HCT116 (cell line): ENCODE results near the gene YAP1. TPM values are rescaled to one million over a fixed set of nuclear protein-coding genes. Genes with fewer than 3 reads are reported as not detected.

Source experiments
- ATAC-seq: fragments of 200-7000 bp; cut with Tn5 transposase; 2 replicates; pipeline ENCODE4 v1.9.1; 2020; ENCODE audit warnings: mild to moderate bottlenecking, moderate library complexity
- BruUV-seq: library from RNA; stranded (reverse); fragments of 400-500 nt; replicated peaks from 2 replicates; lab custom pipeline; 2021; lab: Mats Ljungman, UMichigan
- CTCF ChIA-PET: fragments of 300-600 bp; sonication (Branson Sonifier 250); formaldehyde crosslinking; loops from one replicate; lab custom pipeline; 2021; ENCODE audit warnings: antibody characterized with exemption; lab: Charles Lee
- POLR2A ChIA-PET: fragments of 300-600, 350-600 bp; sonication (Branson Sonifier 250); formaldehyde crosslinking; loops from one replicate; lab custom pipeline; 2021; ENCODE audit warnings: antibody characterized with exemption; lab: Charles Lee
- RAD21 ChIA-PET, 2 experiments: fragments of 300-600 bp; sonication (Branson Sonifier 250); formaldehyde crosslinking; loops; one replicate each; lab custom pipeline; 2023; ENCODE audit warnings: low total read pairs in 2 of 2; ENCODE audit not compliant: uncharacterized antibody in 2 of 2, unreplicated experiment in 2 of 2, low non-redundant PET in 1 of 2; lab: Charles Lee
- DNase-seq: peaks from one replicate; pipeline ENCODE4 v3.0.0-alpha.2; 2010; ENCODE audit warnings: low read depth, low spot score
- H2AFZ ChIP-seq: fragments of 200-600 bp; shearing (Covaris generic), sonication (generic); 2 replicates; pipeline ENCODE4 v1.6.1; 2017; ENCODE audit warnings: low read depth, mixed run types, mixed read lengths, antibody characterized with exemption, low read length; ENCODE audit not compliant: poor library complexity, severe bottlenecking
- H3K27ac ChIP-seq: 2 replicates; pipeline ENCODE4 v1.5.1; 2012; ENCODE audit warnings: low read depth, low read length
- H3K27me3 ChIP-seq: fragments of 200-600 bp; sonication (generic); 2 replicates; pipeline ENCODE4 v1.6.1; 2016; ENCODE audit warnings: mixed run types, low read length, mixed read lengths; ENCODE audit not compliant: insufficient read depth
- H3K36me3 ChIP-seq, 2 experiments: fragments of 200-500 bp in 1 of 2; fragments of 200-600 bp in 1 of 2; sonication (Bioruptor generic) in 1 of 2; sonication (generic) in 1 of 2; 2 replicates each; pipeline versions ENCODE4 v1.5.1 to v1.6.1; 2014 to 2016; ENCODE audit warnings: low read length in 2 of 2, inconsistent platforms in 1 of 2, mixed read lengths in 1 of 2, mixed run types in 1 of 2; ENCODE audit not compliant: insufficient read depth in 2 of 2, control insufficient read depth in 1 of 2
- H3K4me1 ChIP-seq, 2 experiments: fragments of 200-600 bp in 1 of 2; sonication (generic) in 1 of 2; 2 replicates each; pipeline versions ENCODE4 v1.5.1 to v1.6.1; 2012 to 2017; ENCODE audit warnings: low read length in 2 of 2, inconsistent platforms in 1 of 2, mild to moderate bottlenecking in 1 of 2, mixed read lengths in 1 of 2, mixed run types in 1 of 2, moderate library complexity in 1 of 2; ENCODE audit not compliant: insufficient read depth in 2 of 2, control insufficient read depth in 1 of 2
- H3K4me2 ChIP-seq: fragments of 200-600 bp; sonication (generic); 2 replicates; pipeline ENCODE4 v1.6.1; 2017; ENCODE audit warnings: mixed run types, low read length, mixed read lengths
- H3K4me3 ChIP-seq, 2 experiments: fragments of 200-600 bp in 1 of 2; sonication (generic) in 1 of 2; replicated peaks in 1 of 2; 2 replicates each; pipeline ENCODE4 v1.5.1; 2011 to 2016; ENCODE audit warnings: low read length in 2 of 2, control low read depth in 1 of 2, low read depth in 1 of 2, mild to moderate bottlenecking in 1 of 2, mixed read lengths in 1 of 2, mixed run types in 1 of 2
- H3K79me2 ChIP-seq: fragments of 200-600 bp; sonication (generic); 2 replicates; pipeline ENCODE4 v1.6.1; 2017; ENCODE audit warnings: mild to moderate bottlenecking, mixed run types, low read length, moderate library complexity, mixed read lengths; ENCODE audit not compliant: insufficient read depth
- H3K9ac ChIP-seq: fragments of 200-600 bp; sonication (generic); 2 replicates; pipeline ENCODE4 v1.6.1; 2016; ENCODE audit warnings: low read length, mixed read lengths
- H3K9me2 ChIP-seq: fragments of 200-600 bp; sonication (generic), shearing (Covaris generic); 2 replicates; pipeline ENCODE4 v1.6.1; 2017; ENCODE audit warnings: mixed run types, mild to moderate bottlenecking, moderate library complexity; ENCODE audit not compliant: insufficient read depth
- H3K9me3 ChIP-seq, 2 experiments: fragments of 200-500 bp in 1 of 2; fragments of 200-600 bp in 1 of 2; sonication (Bioruptor generic) in 1 of 2; sonication (generic) in 1 of 2; 2 replicates each; pipeline ENCODE4 v1.6.1; 2014 to 2017; ENCODE audit warnings: low read length in 2 of 2, mixed read lengths in 2 of 2, inconsistent platforms in 1 of 2, low read depth in 1 of 2, mild to moderate bottlenecking in 1 of 2, mixed run types in 1 of 2, moderate library complexity in 1 of 2; ENCODE audit not compliant: control insufficient read depth in 1 of 2, insufficient read depth in 1 of 2
- H4K20me1 ChIP-seq: fragments of 200-600 bp; sonication (generic), shearing (Covaris generic); 2 replicates; pipeline ENCODE4 v1.6.1; 2017; ENCODE audit warnings: mixed run types, mild to moderate bottlenecking, moderate library complexity; ENCODE audit not compliant: insufficient read depth
- CEBPB ChIP-seq: IDR thresholded peaks from 2 replicates; pipeline ENCODE4 v1.6.1; 2012; ENCODE audit warnings: low read depth
- EZH2 ChIP-seq: fragments of 200-600 bp; sonication (generic); IDR thresholded peaks from 2 replicates; pipeline ENCODE4 v1.6.1; 2017; ENCODE audit warnings: antibody characterized with exemption, mixed run types
- FOSL1 ChIP-seq: IDR thresholded peaks from 2 replicates; pipeline ENCODE4 v1.6.1; 2012; ENCODE audit warnings: low read depth
- MAX ChIP-seq: IDR thresholded peaks from 2 replicates; pipeline ENCODE4 v1.6.1; 2012
- RAD21 ChIP-seq: IDR thresholded peaks from 2 replicates; pipeline ENCODE4 v1.6.1; 2012; ENCODE audit warnings: low read depth, mild to moderate bottlenecking
- REST ChIP-seq: IDR thresholded peaks from 2 replicates; pipeline ENCODE4 v1.6.1; 2012; ENCODE audit warnings: low read depth
- SIN3A ChIP-seq: IDR thresholded peaks from 2 replicates; pipeline ENCODE4 v1.6.1; 2012; ENCODE audit warnings: low read depth
- SP1 ChIP-seq: IDR thresholded peaks from 2 replicates; pipeline ENCODE4 v1.6.1; 2012; ENCODE audit warnings: low read depth
- SRF ChIP-seq: IDR thresholded peaks from 2 replicates; pipeline ENCODE4 v1.6.1; 2012; ENCODE audit warnings: low read depth
- ZBTB33 ChIP-seq: IDR thresholded peaks from 2 replicates; pipeline ENCODE4 v1.6.1; 2011; ENCODE audit warnings: mild to moderate bottlenecking, low read length, moderate library complexity; ENCODE audit not compliant: insufficient replicate concordance; ENCODE audit errors: extremely low read depth
- intact Hi-C: fragments of 100-400 bp; cut with micrococcal nuclease; formaldehyde crosslinking; loops from 2 replicates; pipeline ENCODE4 v1.10.0; 2022
- total RNA-seq: library from RNA; stranded (reverse); gene quantifications from one replicate; pipeline ENCODE4 v1.2.1, GENCODE V29; 2021; ENCODE audit not compliant: unreplicated experiment

Gene YAP1
- total RNA-seq, 1 experiment from 2014 or later, result 88.6 TPM

DNA sequence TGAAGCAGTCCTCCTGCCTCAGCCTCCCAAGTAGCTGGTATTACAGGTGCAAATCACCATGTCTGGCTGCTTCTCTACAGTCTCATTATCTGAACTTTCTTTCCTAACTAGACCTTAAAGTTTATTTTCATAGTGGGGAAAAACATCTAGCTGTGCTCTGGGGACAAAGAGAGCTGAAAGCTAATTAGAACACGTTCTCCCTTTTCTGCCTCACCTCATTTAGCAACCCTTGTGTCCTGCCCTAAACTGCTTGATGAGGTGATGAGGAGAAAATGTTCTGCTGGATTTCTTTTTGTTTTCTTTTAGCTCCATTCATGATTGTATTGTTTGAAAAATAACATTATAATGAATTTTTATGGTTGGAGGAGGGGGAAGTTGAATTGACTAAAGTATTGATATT is 84.7 kb downstream of the YAP1 start:
- peaks cover 2 to 24% of the 10 kb centered on the region in 2 experiments; a peak in 3 of 4 replicates for H3K4me1 ChIP-seq
- no peak overlapping the region for H3K27ac ChIP-seq
- no peaks in the 10 kb centered on the region for H3K36me3 ChIP-seq
- H3K4me2 ChIP-seq, result no peak overlapping the region
- RAD21 ChIA-PET, result no interaction called here
- no peaks in the 10 kb centered on the region for H3K27me3 ChIP-seq
- intact Hi-C loops, result no loop called here
- H3K9me3 ChIP-seq, result no peaks in the 10 kb centered on the region; a peak in 1 of 4 replicates
- TF ChIP-seq CEBPB, result no peak
- no peak for TF ChIP-seq SIN3A
- no peak for TF ChIP-seq EZH2
- no peak for TF ChIP-seq MAX
- TF ChIP-seq FOSL1, result no peak
- TF ChIP-seq ZBTB33, result no peak
- no peak for TF ChIP-seq SP1
- no peak for TF ChIP-seq SRF
- TF ChIP-seq REST, result no peak
- no peak for TF ChIP-seq RAD21
- TF ChIP-seq, all 23 proteins: peak for 0
- POLR2A ChIA-PET, result no interaction called here
- Histone ChIP-seq H2AFZ (no peak overlapping the region), H4K20me1 (no peaks in the 10 kb centered on the region), H3K79me2 (peaks cover 22% of the 10 kb centered on the region), H3K9me2 (no peaks in the 10 kb centered on the region), H3K9ac (no peak overlapping the region), H3K4me3 (no peak overlapping the region)
- CTCF ChIA-PET, result no interaction called here
- DNase-seq, result no peak
- no TSS peak for BruUV-seq
- no peak for ATAC-seq
